Heart right ventricle (tissue), 16 donors: ENCODE results near the gene SNRPE. TPM values are rescaled to one million over a fixed set of nuclear protein-coding genes. Genes with fewer than 3 reads are reported as not detected.
"Not testable (repeated sequence)": the region's sequence is repeated elsewhere in the genome, so short reads cannot be mapped to it uniquely, and the experiment has no call there.

Experiments used
- ATAC-seq, 8 donors: fragments of 200-7000 bp; cut with Tn5 transposase; one replicate each; pipeline ENCODE4 v1.9.1; 2020; ENCODE audit warnings: mild to moderate bottlenecking in 8 of 8, moderate library complexity in 8 of 8, moderate number of reproducible peaks in 1 of 8
- DNase-seq, 2 donors: peaks; one replicate each; pipeline ENCODE4 v3.0.0-alpha.2; 2020
- H3K27ac ChIP-seq, 10 donors: fragments of 200-600 bp; sonication (generic) in 2 of 10; one replicate each; pipeline versions ENCODE4 v1.5.0 to v1.8.0; 2020 to 2022; ENCODE audit warnings: mild to moderate bottlenecking in 3 of 10
- H3K27me3 ChIP-seq, 7 donors: fragments of 200-600 bp; one replicate each; pipeline ENCODE4 v1.8.0; 2021 to 2022; ENCODE audit warnings: mild to moderate bottlenecking in 2 of 7
- H3K36me3 ChIP-seq, 9 donors: fragments of 200-600 bp; sonication (generic) in 1 of 9; one replicate each; pipeline versions ENCODE4 v1.5.0 to v1.8.0; 2020 to 2022; ENCODE audit warnings: mild to moderate bottlenecking in 2 of 9
- H3K4me1 ChIP-seq, 9 donors: fragments of 200-600 bp; sonication (generic) in 1 of 9; one replicate each; pipeline versions ENCODE4 v1.5.0 to v1.8.0; 2020 to 2022; ENCODE audit warnings: mild to moderate bottlenecking in 4 of 9
- H3K4me3 ChIP-seq, 10 donors: fragments of 200-600 bp; sonication (generic) in 2 of 10; one replicate each; pipeline versions ENCODE4 v1.5.0 to v1.8.0; 2020 to 2022; ENCODE audit warnings: mild to moderate bottlenecking in 7 of 10, moderate library complexity in 2 of 10
- H3K9me3 ChIP-seq, 11 donors: fragments of 200-600 bp in 10 of 11; sonication (generic) in 2 of 11; one replicate each; pipeline versions ENCODE4 v1.5.0 to v1.8.0; 2013 to 2022; ENCODE audit warnings: mild to moderate bottlenecking in 2 of 11, control low read depth in 1 of 11, moderate library complexity in 1 of 11
- WGBS, 2 donors: extraction: QIAGEN DNeasy Blood & Tissue Kit; methylation state at CpG; one replicate each; pipeline ENCODE4 v1.1.7; 2013; ENCODE audit warnings: inconsistent platforms in 1 of 2; 5-methylcytosine and 5-hydroxymethylcytosine counted together
- intact Hi-C, 10 donors: fragments of 100-400 bp; cut with DNase I; formaldehyde crosslinking; loops; one replicate each; pipeline versions ENCODE4 v1.11.1 to v1.14.2; 2022
- polyA plus RNA-seq, 2 donors: library from polyadenylated mRNA; stranded (reverse); fragments of 200-250 nt; gene quantifications; one replicate each; pipeline ENCODE4 v1.2.3, GENCODE V29; 2013
- total RNA-seq, 10 donors: library from RNA; stranded (reverse); fragmentation: NEBNext Ultra II Directional in 3 of 10; extraction: Animal tissue kit (Norgen Biotek cat#: 25700) in 3 of 10; gene quantifications; one replicate each; pipeline versions ENCODE4 v1.2.1 to v1.2.4, GENCODE V29; 2021 to 2023
- TF ChIP-seq, protein P1 (sequence below), 9 donors: fragments of 200-600 bp; sonication (generic) in 2 of 9; IDR thresholded peaks; one replicate each; pipeline versions ENCODE4 v1.5.0 to v1.8.0; 2021 to 2022; ENCODE audit warnings: antibody characterized with exemption in 9 of 9, mild to moderate bottlenecking in 5 of 9, moderate library complexity in 1 of 9
- donor health status: Arrhythmogenic right ventricular cardiomyopathy.
- donor health status: ischemic (EF 13 %, LVEDD 7.1; RV severe dilation, severe dysfunction).
- donor health status: healthy with polysubstance abuse.
- donor health status: DM: no; HTN: yes; CAD: no.
- donor health status: DM: no; HTN: no; CAD: no.
- donor health status: ischemic (EF 25% LVEDD 6.9; RV normal size, moderate dysfunction).
- donor health status: ischemic (EF 25% LVEDD 5.7; RV mildly dilated, moderate dysfunction).
- donor health status: healthy.
- donor health status: DM: yes; HTN: yes; CAD: no.
- donor health status: Ischemic cardiomyopathy.
- donor health status: ischemic (EF 35%, LVEDD 5.7; RV mildly dilated, moderate dysfunction).
- donor health status: nonischemic (EF 11% LVEDD 7.7; RV severe dilation, severe dysfunction).
- donor health status: DM: yes; HTN: yes; CAD: no.
- donor health status: PGD.
- donor health status: ischemic (EF 29% LVEDD 5.4; RV normal size, mild dysfunction).
- donor health status: nonischemic (EF 23%, LVEDD 6.1; RV moderate dilation, normal function).

The SNRPE gene
- total and polyA plus RNA-seq, 12 donors = 33.1 to 118 (median 50.4) TPM

GRCh38 chr1:203843435-203843834 lies 18.0 kb upstream of the SNRPE start:
- no peaks in the 10 kb centered on the region for H3K27me3 ChIP-seq
- 77 to 80% methylated on average over 1 of the region's 1 CpG for WGBS, 2 donors
- H3K4me3 ChIP-seq = no peak overlapping the region
- H3K4me1 ChIP-seq = peaks cover 0 to 13% (median 4%) of the 10 kb centered on the region in 9 donors
- ATAC-seq (no peak), DNase-seq (no peak)
- TF ChIP-seq, protein P1, sequence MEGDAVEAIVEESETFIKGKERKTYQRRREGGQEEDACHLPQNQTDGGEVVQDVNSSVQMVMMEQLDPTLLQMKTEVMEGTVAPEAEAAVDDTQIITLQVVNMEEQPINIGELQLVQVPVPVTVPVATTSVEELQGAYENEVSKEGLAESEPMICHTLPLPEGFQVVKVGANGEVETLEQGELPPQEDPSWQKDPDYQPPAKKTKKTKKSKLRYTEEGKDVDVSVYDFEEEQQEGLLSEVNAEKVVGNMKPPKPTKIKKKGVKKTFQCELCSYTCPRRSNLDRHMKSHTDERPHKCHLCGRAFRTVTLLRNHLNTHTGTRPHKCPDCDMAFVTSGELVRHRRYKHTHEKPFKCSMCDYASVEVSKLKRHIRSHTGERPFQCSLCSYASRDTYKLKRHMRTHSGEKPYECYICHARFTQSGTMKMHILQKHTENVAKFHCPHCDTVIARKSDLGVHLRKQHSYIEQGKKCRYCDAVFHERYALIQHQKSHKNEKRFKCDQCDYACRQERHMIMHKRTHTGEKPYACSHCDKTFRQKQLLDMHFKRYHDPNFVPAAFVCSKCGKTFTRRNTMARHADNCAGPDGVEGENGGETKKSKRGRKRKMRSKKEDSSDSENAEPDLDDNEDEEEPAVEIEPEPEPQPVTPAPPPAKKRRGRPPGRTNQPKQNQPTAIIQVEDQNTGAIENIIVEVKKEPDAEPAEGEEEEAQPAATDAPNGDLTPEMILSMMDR (IDR thresholded peaks at IDR 0.05) = no peak
- intact Hi-C loops = loop anchor here in 2 of 10 donors (10.0 kb wide), 2 partner anchors 109 to 1039 kb away; partner anchors contain the start of gene KDM5B (in 1 of the 2)
- no peaks in the 10 kb centered on the region for H3K9me3 ChIP-seq
- peaks cover 0 to 100% (median 54%) of the 10 kb centered on the region in 9 donors for H3K36me3 ChIP-seq
- H3K27ac ChIP-seq = no peak overlapping the region

GRCh38 chr1:203853112-203853511 lies 8.3 kb upstream of the SNRPE start:
- ATAC-seq, intact Hi-C loops: not testable (repeated sequence)
- H3K36me3 ChIP-seq = peaks cover 6 to 88% (median 58%) of the 10 kb centered on the region in 9 donors

GRCh38 chr1:203858055-203858454 lies 3.3 kb upstream of the SNRPE start:
- Histone ChIP-seq H3K27me3 (no peaks in the 10 kb centered on the region), H3K27ac (no peak overlapping the region), H3K9me3 (no peaks in the 10 kb centered on the region), H3K4me1 (peaks cover 8 to 27% (median 16%) of the 10 kb centered on the region in 9 donors), H3K36me3 (peaks cover 0 to 41% (median 17%) of the 10 kb centered on the region in 9 donors), H3K4me3 (no peak overlapping the region)
- ATAC-seq (no peak), DNase-seq (no peak)
- 36 to 51% methylated on average over 2 of the region's 2 CpGs for WGBS, 2 donors
- TF ChIP-seq, protein P1 (IDR thresholded peaks at IDR 0.05) = no peak
- intact Hi-C loops = no loop called here

More at GRCh38 chr1:203853112-203853511, 8.3 kb upstream of the SNRPE start:
- not testable (repeated sequence) for H3K4me3 ChIP-seq, H3K4me1 ChIP-seq, H3K27me3 ChIP-seq, DNase-seq, H3K9me3 ChIP-seq, H3K27ac ChIP-seq

DNA sequence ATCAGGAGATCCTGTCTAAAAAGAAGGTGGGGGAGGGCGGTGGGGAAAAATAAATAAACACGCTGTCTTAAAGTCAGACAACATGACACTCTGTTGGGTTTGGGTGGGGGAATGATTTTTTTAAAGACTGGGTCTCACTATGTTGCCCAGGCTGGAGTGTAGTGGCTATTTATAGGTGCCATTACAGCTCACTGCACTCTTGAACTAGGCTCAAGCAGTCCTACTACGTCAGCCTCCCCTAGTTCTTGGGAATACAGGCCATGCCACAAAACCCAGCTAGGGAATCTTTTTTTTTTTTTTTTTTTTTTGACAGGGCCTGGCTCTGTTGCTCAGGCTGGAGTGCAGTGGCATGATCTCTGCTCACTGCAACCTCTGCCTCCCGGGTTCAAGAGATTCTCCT lies 2.4 kb upstream of the SNRPE start:
- Histone ChIP-seq H3K4me3 (no peak overlapping the region), H3K9me3 (no peaks in the 10 kb centered on the region), H3K27me3 (no peaks in the 10 kb centered on the region), H3K4me1 (peaks cover 8 to 27% (median 16%) of the 10 kb centered on the region in 9 donors), H3K27ac (no peak overlapping the region), H3K36me3 (peaks cover 0 to 41% (median 13%) of the 10 kb centered on the region in 9 donors)
- 73 to 74% methylated on average over 4 of the region's 4 CpGs for WGBS, 2 donors
- DNase-seq (no peak), ATAC-seq (no peak)
- intact Hi-C loops = no loop called here
- TF ChIP-seq, protein P1 (IDR thresholded peaks at IDR 0.05) = no peak

GRCh38 chr1:203860396-203861025 lies 888 bp upstream of the SNRPE start:
- no peak for ATAC-seq
- no peak for DNase-seq
- H3K4me3 ChIP-seq = peak overlapping the region; percentile 7 to 90 (median 81)

More at GRCh38 chr1:203860396-203861025, 888 bp upstream of the SNRPE start:
- TF ChIP-seq, protein P1 (IDR thresholded peaks at IDR 0.05) = no peak
- Histone ChIP-seq H3K9me3 (no peaks in the 10 kb centered on the region), H3K36me3 (peaks cover 0 to 41% (median 14%) of the 10 kb centered on the region in 9 donors), H3K27me3 (no peaks in the 10 kb centered on the region), H3K4me1 (peaks cover 8 to 27% (median 16%) of the 10 kb centered on the region in 9 donors), H3K27ac (peak overlapping the region in 4 of 10 donors; percentile 43 to 85 (median 72))
- 42 to 47% methylated on average over 15 of the region's 15 CpGs for WGBS, 2 donors
- intact Hi-C loops = loop anchor here in 6 of 10 donors (1.0 to 10.0 kb wide), 9 partner anchors 214 to 504 kb away; no protein-coding TSS in a partner anchor
